GM19467 (cell line): ENCODE data around the gene MCM10.

ENCODE experiments used
- ATAC-seq: cut with Tn5 transposase; IDR thresholded peaks from one replicate; pipeline ENCODE4 v1.9.1; 2021; ENCODE audit warnings: mild to moderate bottlenecking, moderate library complexity; ENCODE audit not compliant: unreplicated experiment

Gene MCM10

DNA sequence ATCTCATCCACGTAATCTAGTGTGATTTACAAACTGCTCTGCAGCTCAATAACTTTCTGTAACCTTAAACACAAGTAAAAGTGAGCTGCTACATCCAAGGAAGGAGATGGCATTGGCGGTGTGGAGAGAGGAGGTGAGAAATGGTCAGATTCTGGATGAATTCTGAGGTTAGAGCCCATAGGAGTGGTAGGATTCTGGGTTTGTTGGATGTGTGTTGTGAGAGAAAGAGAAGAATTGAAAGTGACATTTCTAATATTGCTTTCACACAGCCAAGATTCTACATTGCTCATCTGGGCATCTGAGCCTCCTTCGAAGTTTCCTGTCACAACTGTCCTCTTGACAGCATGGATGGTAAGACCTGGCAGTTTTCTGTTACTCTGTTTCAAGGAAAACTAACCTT lies 2.5 kb downstream of the MCM10 start:
- ATAC-seq = no peak

DNA sequence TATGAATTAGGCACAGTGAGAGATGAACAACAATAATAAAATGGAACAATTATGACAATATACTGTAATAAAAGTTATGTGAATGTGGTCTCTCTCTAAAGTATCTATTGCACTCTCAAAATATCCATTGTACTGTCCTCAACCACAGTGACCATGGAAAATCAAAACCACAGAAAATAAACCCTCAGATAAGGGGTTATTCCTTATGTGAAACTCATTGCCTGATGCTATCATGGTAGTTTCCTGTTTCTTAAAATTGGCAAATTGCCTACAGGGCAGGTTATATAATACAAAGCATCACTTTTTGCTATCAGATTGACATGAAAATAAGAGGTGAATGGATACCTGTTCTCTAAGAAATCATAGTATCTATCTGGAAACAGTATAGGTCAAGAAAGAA lies 3.8 kb downstream of the MCM10 start:
- ATAC-seq = no peak

DNA sequence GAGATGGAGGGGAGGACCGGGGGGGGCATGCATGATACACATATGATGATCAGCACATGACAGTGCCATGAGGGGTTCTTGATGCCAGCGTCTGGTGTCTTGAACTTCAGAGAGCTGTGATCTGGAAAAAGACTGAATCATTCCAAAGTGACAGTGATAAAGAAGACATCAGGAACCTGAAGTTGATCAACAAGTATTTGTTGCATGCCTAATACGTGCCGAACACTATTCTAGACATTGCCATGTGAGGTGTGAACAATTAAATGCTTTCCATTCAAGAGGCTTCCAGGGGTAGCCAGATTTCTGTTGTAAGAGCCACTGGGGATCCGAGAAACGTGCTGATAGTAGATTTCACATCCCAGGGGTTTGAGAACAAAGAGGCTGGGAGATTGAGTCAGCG lies 6.2 kb downstream of the MCM10 start:
- ATAC-seq = no peak

DNA sequence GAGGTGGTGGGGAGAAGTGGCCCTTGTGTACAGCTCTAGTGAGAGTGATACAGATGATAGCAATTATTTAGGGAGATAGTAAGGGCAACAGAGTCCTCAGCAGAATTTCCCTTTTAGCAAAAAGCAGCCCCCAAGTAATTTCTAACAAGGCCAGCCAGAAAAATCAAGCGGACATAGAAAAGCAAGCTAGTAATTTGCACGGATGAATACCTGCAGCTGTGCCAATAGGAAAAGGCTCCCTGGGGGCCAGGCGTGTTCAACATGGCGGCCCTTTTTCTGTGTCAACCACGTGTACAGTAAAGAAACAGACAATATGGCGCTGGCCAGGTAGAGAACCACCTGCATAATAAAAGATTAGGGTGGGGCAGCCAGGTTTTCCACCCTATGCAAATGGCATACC lies 7.4 kb downstream of the MCM10 start:
- ATAC-seq = no peak

DNA sequence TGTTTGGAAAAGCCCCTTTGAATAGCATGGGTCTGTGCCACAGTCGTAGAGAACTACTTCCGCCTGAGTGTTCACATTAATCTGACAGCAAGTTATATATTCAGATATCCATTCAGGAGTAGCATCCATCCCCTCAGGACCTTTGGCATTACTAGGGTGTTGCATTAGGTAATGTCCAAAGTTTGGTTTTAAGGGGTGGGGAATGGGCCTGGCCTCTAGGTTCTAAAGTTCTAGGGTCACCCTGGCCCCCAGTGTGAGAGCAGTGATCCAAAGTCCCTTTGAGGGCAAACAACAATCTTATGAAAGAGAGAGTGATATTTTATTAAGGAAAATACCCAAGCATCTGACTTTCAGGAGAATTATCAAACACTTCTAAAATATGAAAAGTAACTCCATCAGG lies 12.3 kb downstream of the MCM10 start:
- no peak for ATAC-seq

DNA sequence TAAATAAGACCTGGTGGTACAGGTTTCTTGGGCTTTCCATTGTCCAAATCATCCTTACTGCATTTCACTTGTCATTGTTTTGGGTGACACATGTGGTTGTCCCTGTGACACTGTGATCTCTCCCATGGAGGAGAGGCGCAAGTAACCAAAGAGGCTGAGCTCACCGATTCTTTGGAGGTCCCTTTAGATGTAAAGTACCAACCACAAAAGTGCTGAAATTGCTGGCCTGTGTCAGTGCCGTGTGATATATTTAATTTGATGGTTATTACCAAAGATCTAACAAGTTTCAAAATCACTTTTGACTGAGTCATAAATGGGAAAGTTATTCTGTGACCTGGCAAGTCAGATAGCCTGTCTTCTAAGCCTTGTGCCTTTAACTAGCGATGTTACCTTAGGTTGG lies 19.4 kb downstream of the MCM10 start:
- no peak for ATAC-seq

DNA sequence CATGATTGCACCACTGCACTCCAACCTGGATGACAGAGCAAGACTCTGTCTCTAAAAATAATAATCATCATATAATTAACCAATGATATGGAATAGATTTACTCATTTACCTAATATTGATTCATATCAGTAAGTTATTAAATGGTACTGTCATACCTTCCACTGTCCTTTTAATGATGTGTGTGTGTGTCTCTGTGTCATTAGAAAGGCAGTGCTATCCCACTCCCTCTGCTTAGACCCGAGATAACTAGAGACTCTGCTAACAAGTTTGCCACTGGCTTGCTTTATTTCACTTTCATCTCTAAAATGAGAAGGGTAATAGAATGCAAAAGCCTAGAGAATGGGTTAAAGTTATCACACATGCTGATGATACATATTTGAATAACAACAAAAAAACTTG lies 21.1 kb downstream of the MCM10 start:
- no peak for ATAC-seq

DNA sequence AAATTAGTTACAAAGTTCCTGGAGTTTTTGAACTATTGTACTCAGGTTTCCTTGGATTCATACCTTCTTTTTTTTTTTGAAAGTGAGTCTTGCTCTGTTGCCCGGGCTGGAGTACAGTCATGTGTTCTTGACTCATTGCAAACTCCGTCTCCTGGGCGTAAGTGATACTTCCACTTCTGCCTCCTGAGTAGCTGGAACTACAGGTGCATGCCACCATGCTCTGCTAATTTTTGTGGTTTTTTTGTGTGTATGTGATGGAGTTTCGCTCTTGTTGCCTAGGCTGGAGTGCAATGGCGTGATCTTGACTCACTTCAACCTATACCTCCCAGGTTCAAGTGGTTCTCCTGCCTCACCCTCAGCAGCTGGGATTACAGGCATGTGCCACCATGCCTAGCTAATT lies 22.3 kb downstream of the MCM10 start:
- no peak for ATAC-seq

DNA sequence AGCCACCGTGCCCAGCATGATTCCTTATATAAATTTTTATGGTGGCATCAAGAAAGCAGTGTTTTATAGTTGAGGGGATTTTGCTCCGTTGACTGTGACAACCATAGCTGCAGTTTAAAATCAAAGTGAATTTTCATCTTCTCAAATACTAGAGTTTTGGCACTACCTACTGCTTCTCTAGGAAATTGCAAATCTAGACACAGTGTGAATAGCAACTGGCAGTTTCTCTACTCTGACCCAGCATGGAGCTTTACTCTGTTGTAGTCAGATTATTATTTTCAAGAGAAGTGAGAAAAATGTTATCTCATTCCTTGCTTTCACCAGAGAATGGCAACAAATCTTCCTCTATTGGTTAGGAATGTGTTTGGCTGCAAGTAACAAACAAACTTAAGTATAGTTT lies 22.9 kb downstream of the MCM10 start:
- ATAC-seq = no peak

DNA sequence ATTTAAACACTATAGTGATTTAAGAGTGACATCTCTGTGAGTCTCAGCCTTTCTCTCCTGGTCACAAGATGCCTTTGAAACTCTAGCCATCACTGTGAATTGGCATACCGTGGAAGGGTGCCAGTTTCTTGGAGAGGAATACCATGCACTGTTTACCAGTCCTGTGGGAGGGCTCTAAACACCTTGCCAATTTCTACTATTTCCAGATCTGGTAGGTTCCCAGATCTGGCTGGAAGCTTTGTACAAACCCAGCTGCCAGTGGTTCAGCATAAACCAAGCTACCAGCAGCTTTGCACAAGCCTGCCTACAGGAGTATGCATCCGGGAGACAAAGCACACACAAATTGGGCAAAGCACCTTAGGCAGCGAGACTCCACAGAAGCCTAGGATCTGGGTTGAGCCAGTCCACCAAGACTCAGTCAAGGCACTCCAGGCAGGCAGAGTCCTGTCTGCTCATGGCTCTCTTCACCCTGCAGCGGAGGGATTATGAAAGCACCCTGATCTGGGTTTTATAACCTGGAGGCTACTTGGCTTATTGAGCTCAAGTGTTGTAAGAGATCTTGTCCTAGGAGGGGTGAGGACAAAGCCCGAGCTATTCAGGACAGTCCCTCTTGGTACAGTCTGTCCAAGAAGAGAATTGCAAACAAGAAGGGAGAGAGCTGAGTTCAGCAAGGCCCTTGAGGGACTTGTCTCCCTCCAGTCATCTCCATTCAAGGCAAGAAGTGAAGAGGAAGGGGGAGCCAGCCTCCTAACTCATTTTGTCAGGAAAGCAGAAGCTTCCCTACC lies 23.6 kb downstream of the MCM10 start:
- ATAC-seq = no peak

DNA sequence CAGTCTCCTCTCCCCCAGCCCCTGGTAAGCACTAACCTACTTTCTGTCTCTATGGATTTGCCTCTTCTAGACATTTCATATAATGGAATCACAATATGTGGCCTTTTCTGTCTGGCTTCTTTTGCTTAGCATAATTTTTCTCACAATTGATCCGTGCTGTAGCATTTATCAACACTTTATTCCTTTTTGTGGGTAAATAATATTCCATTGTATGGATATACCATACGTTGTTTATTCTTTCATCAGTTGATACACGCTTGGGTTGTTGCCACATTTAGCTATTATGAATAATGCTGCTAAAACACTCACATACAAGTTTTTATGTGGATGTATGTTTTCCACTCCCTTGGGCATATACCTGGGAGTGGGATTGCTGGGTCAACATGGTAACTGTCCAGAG lies 25.8 kb downstream of the MCM10 start:
- ATAC-seq = no peak

DNA sequence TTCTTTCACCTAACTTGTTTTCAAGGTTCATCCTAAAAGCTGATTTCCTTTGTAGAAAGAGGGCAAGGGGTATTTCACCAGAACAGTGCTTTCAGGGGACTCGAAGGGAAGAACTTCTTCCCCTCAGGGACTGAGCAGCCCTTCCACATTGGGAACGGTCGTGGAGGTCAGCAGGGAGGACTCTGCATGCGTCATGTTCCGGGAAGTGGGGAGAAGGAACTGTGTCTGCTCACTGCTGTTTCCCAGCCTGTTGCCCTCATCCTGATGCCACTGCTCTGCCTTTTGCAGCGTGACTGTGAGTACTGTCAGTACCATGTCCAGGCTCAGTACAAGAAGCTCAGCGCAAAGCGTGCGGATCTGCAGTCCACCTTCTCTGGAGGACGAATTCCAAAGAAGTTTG lies 27.2 kb downstream of the MCM10 start:
- ATAC-seq = no peak

DNA sequence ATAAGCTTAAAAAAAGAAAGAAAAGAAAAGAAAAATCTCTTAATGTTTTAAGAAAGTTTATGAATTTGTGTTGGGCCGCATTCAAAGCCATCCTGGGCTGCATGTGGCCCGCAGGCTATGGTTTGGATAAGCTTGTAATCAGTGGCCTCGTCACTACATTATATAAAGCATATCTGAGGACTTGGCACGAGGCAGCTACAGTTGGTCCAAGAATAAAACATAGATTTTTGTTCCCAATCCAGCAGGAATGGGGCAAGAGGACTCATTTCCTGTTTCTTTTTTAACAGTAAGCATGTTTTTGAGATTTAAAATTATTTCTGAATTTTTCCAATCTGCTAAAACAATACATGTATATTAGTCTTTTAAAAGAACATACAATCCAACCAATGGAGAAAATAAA lies 28.6 kb downstream of the MCM10 start:
- ATAC-seq = no peak

DNA sequence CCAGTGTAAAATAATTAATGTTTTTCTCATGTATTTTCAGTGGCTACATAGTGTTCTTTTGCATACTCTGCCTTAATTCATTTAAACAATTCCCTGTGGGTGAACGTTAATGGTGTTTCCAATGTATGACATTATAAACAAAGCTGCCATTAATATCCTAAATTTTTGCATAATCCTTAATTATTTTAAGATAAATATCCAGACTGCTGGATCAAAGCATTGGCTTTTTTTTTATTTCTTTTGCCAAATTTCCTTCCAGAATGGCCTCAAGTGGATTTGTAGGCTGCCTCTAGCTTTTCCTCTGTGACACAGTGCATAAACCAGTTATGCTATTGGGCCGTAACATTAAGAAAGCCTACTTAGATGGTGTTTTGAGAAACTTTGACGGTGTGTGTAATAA lies 29.5 kb downstream of the MCM10 start:
- ATAC-seq = no peak

DNA sequence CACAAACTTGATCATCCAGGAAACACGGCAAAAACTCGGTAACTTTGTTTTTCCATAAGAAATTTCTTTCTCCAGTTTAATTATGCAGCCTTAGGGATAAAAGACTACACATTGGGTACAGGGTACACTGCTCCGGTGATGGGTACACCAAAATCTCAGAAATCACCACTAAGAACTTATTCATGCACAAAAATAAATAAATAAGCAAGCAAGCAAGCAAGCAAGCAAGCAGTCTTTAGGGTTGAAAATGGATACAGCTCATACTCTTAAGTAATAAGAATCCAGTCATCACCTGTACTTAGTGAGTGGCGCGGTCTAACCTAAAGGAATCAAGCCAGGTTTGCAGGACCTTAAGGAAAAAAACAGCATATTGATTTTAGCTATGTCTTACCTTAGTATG lies 30.0 kb downstream of the MCM10 start:
- no peak for ATAC-seq

DNA sequence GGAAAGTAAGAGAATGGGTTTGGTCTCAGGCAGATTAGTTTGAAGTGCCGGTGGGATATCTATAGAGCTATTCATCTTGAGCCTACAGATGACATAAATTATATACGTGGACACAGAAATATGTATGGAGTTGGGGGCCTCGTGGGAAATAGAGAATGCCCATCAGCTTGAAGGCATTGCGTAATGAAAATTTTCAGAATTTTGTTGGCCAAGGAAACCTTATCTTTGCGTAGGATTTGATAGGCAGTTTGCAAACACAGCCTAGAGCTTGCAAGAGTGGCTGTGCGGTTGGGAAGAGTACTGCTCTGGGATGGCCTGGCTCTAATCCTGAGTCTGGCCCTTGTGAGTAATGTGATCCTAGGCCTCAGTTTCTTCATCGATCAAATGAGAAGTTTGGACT lies 32.3 kb downstream of the MCM10 start:
- no peak for ATAC-seq

DNA sequence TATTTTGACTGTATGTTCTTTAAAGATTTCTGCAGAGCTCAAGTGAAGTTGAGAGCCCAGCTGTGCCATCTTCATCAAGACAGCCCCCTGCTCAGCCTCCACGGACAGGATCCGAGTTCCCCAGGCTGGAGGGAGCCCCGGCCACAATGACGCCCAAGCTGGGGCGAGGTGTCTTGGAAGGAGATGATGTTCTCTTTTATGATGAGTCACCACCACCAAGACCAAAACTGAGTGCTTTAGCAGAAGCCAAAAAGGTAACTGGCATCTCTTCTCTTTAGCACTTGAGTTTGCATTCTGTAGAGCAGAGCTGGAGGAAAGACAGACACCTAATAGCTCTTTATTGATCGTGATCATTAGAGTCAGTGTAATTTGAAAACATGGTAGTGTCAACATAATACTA lies 33.7 kb downstream of the MCM10 start:
- no peak for ATAC-seq

DNA sequence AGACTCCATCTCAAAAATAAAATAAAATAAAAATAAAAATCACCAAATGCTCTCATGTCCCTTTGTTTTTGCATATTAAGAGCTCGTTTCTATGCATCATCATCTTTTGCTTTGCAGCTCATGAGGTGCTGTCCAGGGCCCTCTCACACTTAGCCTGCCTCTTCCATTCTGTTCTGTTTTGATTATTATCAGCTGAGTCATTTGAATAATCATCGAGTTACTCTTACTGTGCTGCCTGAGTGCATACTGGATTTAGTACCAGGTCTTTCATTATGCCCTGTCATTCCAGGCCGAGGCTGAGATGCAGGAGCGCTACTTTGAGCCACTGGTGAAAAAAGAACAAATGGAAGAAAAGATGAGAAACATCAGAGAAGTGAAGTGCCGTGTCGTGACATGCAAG lies 39.8 kb downstream of the MCM10 start:
- no peak for ATAC-seq

DNA sequence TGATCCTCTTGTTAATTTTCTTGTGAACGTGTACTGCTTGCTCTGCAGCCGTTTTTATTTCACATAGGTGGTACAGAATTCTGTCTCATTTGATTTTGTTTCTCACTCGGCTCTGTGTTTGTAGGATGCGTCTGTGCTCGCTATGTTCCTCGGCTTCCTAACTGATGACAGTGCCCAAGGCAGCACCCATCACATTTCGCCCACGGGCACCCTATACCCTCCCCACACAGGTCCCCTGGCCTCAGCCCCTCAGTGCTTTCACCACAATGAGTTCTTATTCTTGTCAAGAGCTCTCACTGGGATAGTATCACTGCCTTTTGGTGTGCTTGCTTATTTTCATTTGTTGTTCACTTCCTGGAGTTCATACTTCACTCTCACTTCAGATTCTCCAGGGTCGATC lies 44.7 kb downstream of the MCM10 start:
- no peak for ATAC-seq

DNA sequence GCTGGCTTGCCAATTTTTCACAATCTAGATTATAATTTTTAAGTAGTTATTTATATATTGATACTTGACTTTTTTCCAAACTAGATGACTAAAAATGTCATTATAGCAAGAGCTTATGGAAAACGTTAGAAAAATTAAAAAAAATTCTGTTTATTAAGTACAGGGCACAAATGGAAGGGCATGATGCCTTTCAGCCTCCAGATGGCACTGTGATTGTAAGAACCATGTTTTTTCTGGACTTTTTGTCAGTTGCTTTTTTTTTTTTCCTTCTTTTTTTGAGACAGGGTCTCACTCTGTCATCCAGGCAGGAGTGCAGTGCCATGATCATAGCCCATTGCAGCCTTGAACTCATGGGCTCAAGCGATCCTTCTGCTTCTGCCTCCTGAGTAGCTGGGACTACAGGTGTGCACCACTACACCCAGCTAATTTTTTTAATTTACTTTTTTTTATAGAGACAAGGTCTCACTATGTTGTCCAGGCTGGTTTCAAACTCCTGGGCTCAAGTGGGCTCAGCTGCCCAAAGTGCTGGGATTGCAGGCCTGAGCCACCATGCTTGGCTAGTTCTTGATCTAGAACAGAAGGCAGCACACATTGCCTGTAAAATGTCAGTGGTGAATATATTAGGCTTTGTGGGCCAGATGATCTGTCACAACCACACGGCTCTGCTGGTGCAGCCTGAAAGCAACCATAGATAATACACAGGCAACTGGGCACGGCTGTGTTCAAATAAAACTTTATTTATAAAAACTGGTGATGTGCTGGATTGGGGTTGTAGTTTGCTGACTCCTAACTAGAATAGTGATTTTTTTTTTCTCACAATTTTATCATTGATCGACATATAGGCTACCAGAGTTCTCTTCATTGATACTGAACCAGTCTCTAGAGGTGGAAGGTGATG lies 45.4 kb downstream of the MCM10 start:
- no peak for ATAC-seq

DNA sequence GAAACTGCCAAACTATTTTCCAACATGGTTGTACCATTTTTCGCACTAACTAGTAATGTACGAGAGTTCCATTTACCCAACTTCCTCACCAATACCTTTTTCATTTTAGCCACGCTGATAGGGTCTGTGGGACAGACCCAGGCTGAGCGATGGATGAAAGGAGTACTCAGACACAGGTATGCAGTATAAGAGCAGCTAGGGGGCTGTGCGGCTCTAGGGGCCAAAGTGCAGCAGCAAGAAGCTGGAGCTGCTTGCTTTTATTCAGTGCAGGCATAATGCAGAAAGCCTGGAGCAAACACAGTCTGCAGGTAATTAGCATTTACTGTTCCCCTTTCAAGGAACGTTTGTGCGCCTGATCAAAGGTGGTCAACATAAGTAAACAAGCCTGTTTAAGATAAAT lies 51.8 kb downstream of the MCM10 start:
- no peak for ATAC-seq

DNA sequence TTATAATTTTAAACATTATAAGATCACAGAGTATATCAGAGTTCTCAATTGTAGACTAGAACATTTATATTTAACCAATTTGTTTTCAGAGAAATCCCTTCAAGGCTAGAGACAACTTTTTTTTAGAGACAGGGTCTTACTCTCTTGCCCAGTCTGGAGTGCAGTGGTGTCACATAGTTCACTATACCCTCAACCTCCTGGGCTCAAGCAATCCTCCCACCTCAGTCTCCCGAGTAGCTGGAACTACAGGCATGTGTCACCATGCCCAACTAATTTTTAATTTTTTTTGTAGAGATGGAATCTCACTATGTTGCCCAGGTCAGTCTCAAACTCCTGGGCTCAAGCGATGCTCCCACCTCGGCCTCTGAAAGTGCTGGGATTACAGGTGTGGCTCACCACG lies 57.5 kb downstream of the MCM10 start:
- no peak for ATAC-seq
